ENCODE results near the gene OMP. TPM values are rescaled to one million over a fixed set of nuclear protein-coding genes. Genes with fewer than 3 reads are reported as not detected.
A peak's percentile ranks its signal among the peaks of the same experiment; 100 is the strongest.

Gene OMP
- total and polyA plus RNA-seq, 2 experiments from 2014 or later = not detected

GRCh38 chr11:77090046-77090372 lies 12.6 kb upstream of the OMP start:
- H3K27ac ChIP-seq = no peak overlapping the region
- no peaks in the 10 kb centered on the region for H3K36me3 ChIP-seq
- no peak for TF ChIP-seq CTCF (IDR thresholded peaks at IDR 0.05; ENCODE audit: low read depth, low read length)
- no peaks in the 10 kb centered on the region for H3K27me3 ChIP-seq
- no peak for DNase-seq (ENCODE audit: low read depth in 1 of 2, low spot score in 1 of 2)
- H3K4me1 ChIP-seq (ENCODE audit: low read depth) = no peaks in the 10 kb centered on the region
- no peaks in the 10 kb centered on the region for H3K9me3 ChIP-seq (ENCODE audit: low read depth)
- H3K4me3 ChIP-seq = no peak overlapping the region

- no peaks in the 10 kb centered on the region for H3K36me3 ChIP-seq
- TF ChIP-seq CTCF (IDR thresholded peaks at IDR 0.05; ENCODE audit: low read depth, low read length) = no peak
- H3K4me1 ChIP-seq (ENCODE audit: low read depth) = no peaks in the 10 kb centered on the region
- no peaks in the 10 kb centered on the region for H3K27me3 ChIP-seq
- H3K27ac ChIP-seq = no peak overlapping the region
- H3K4me3 ChIP-seq = no peak overlapping the region
- DNase-seq (ENCODE audit: low read depth in 1 of 2, low spot score in 1 of 2) = no peak
- H3K9me3 ChIP-seq (ENCODE audit: low read depth) = no peaks in the 10 kb centered on the region
These were observed 12.1 kb upstream of the OMP start for GRCh38 chr11:77090373-77091111.

- H3K36me3 ChIP-seq = no peaks in the 10 kb centered on the region
- no peaks in the 10 kb centered on the region for H3K27me3 ChIP-seq
- H3K9me3 ChIP-seq (ENCODE audit: low read depth) = no peaks in the 10 kb centered on the region
- H3K4me3 ChIP-seq = no peak overlapping the region
- peak; percentile 72 to 79 for DNase-seq (ENCODE audit: low read depth in 1 of 2, low spot score in 1 of 2)
- no peak overlapping the region for H3K27ac ChIP-seq
- peak; percentile 94 for TF ChIP-seq CTCF (IDR thresholded peaks at IDR 0.05; ENCODE audit: low read depth, low read length)
- no peaks in the 10 kb centered on the region for H3K4me1 ChIP-seq (ENCODE audit: low read depth)
These were observed 11.3 kb upstream of the OMP start for GRCh38 chr11:77091146-77091940.

- H3K4me3 ChIP-seq = no peak overlapping the region
- no peaks in the 10 kb centered on the region for H3K4me1 ChIP-seq (ENCODE audit: low read depth)
- no peaks in the 10 kb centered on the region for H3K36me3 ChIP-seq
- H3K27ac ChIP-seq = no peak overlapping the region
- no peak for DNase-seq (ENCODE audit: low read depth in 1 of 2, low spot score in 1 of 2)
- H3K27me3 ChIP-seq = no peaks in the 10 kb centered on the region
- no peak for TF ChIP-seq CTCF (IDR thresholded peaks at IDR 0.05; ENCODE audit: low read depth, low read length)
- no peaks in the 10 kb centered on the region for H3K9me3 ChIP-seq (ENCODE audit: low read depth)
These were observed 10.3 kb upstream of the OMP start for GRCh38 chr11:77092382-77092781.

GRCh38 chr11:77093056-77093891 lies 9.4 kb upstream of the OMP start:
- no peak for DNase-seq (ENCODE audit: low read depth in 1 of 2, low spot score in 1 of 2)
- H3K4me3 ChIP-seq = no peak overlapping the region
- no peaks in the 10 kb centered on the region for H3K9me3 ChIP-seq (ENCODE audit: low read depth)
- no peak overlapping the region for H3K27ac ChIP-seq
- H3K27me3 ChIP-seq = no peaks in the 10 kb centered on the region
- no peaks in the 10 kb centered on the region for H3K4me1 ChIP-seq (ENCODE audit: low read depth)
- no peaks in the 10 kb centered on the region for H3K36me3 ChIP-seq
- TF ChIP-seq CTCF (IDR thresholded peaks at IDR 0.05; ENCODE audit: low read depth, low read length) = no peak

All from cardiac muscle cell (in vitro differentiated cells and primary cell).